Measurements from ENCODE around the gene SCAMP4. TPM values are rescaled to one million over a fixed set of nuclear protein-coding genes. Genes with fewer than 3 reads are reported as not detected.

The SCAMP4 gene
- 65.0 TPM for total RNA-seq
- long read RNA-seq, transcript SCAMP4-201 (7 exons, 2,684 nt), result major isoform, 44 of 78 reads
- long read RNA-seq, partial matches to known transcripts, result 20 of 78 reads
- long read RNA-seq, other reads (novel, unspliced or antisense), result 4 of 78 reads

DNA sequence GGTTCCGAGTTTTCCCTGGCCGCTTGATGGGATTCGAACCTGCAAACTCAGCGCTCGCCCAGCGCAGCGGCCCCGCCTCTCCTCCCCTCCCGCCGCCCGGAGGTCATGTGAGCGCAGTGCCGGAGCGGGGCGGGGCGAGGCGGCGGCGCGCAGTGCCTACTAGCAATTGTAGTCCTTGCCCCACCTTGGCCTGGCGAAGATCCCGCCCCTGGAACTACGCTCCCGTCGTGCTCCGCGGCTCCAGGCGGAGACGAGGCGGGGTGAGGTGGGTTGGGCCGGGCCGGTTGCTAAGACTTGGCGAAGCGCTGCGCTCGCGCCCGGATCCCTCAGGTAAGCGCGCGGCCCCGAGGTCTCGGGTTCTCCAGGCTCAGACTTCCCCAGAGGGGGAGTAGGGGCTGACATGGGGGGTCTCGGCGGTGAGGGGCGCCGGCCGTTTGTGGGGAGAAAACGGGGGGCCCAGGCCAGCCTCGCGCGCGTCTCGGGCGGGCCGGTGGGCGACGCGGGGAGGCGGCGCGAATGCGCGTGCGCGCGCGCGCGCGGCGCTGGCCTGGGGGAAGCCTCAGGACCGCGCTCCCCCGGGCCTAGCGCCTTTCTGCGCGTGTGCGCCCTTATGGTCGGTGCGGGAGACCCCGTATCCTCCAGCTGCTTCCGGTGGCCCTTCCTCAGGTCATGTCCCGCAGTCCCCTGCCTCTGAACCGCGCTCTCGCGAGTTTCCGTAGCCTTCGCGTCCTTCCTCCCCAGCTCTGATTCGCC, at the start of gene SCAMP4, which contains the start of gene ADAT3:
Gene SCAMP4 (plus strand): TSS at position 290 of the 753 bp plus-strand sequence. CDS start 9,621 bp downstream, outside the sequence.
Gene ADAT3 (plus strand): TSS at position 290 of the 753 bp plus-strand sequence. CDS start 6,649 bp downstream, outside the sequence.
- peak within 1 kb of the TSS; percentile 86 for H3K27ac ChIP-seq
- intact Hi-C loops (cut with DNase I), result no loop called here
- H3K4me3 ChIP-seq, result peak within 1 kb of the TSS; percentile 67
- H3K9me3 ChIP-seq, result no peaks in the 10 kb centered on the region
- H3K36me3 ChIP-seq, result no peaks in the 10 kb centered on the region
- no peak for TF ChIP-seq CTCF (IDR thresholded peaks at IDR 0.05)
- no peaks in the 10 kb centered on the region for H3K27me3 ChIP-seq (ENCODE audit: low read depth)
- DNase-seq, result peak; percentile 100
- peak; percentile 96 to 97 for ATAC-seq
- H3K4me1 ChIP-seq, result peaks cover 58% of the 10 kb centered on the region

DNA sequence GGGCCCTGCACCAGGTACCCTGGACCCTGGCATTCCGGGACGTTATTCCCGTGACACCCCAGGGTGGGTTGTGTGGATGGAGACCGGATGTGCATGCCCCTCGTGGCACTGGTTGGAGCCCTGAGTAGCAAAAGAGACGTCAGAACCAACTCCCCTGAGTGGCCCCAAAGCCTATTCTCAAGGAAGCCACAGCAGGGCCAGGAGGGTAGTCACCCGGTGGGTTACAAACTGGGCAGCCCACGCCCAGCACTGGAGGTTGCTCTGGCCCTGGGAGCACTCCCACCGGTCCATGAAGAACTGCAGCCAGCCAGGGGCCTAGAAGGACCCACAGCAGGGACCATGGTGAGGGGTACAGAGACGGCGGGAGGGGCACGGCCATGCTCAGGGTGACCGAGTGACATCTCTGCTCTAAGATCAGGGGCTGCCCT, 49.4 kb upstream of the SCAMP4 start:
- Histone ChIP-seq H3K9me3 (no peaks in the 10 kb centered on the region), H3K4me3 (peak overlapping the region; percentile 60), H3K27me3 (ENCODE audit: low read depth) (no peaks in the 10 kb centered on the region), H3K36me3 (no peaks in the 10 kb centered on the region), H3K4me1 (peaks cover 87% of the 10 kb centered on the region), H3K27ac (peak overlapping the region; percentile 94)
- DNase-seq, result no peak
- no peak for ATAC-seq
- TF ChIP-seq CTCF (IDR thresholded peaks at IDR 0.05), result peak; percentile 1
- intact Hi-C loops (cut with DNase I), result no loop called here

- H3K4me1 ChIP-seq, result peaks cover 92% of the 10 kb centered on the region
- intact Hi-C loops (cut with DNase I), result no loop called here
- no peaks in the 10 kb centered on the region for H3K36me3 ChIP-seq
- no peaks in the 10 kb centered on the region for H3K27me3 ChIP-seq (ENCODE audit: low read depth)
- no peak for DNase-seq
- H3K4me3 ChIP-seq, result peak overlapping the region; percentile 60
- no peaks in the 10 kb centered on the region for H3K9me3 ChIP-seq
- no peak for TF ChIP-seq CTCF (IDR thresholded peaks at IDR 0.05)
- H3K27ac ChIP-seq, result peak overlapping the region; percentile 94
- no peak for ATAC-seq
Measured at GRCh38 chr19:1856345-1856697, 48.9 kb upstream of the SCAMP4 start.

DNA sequence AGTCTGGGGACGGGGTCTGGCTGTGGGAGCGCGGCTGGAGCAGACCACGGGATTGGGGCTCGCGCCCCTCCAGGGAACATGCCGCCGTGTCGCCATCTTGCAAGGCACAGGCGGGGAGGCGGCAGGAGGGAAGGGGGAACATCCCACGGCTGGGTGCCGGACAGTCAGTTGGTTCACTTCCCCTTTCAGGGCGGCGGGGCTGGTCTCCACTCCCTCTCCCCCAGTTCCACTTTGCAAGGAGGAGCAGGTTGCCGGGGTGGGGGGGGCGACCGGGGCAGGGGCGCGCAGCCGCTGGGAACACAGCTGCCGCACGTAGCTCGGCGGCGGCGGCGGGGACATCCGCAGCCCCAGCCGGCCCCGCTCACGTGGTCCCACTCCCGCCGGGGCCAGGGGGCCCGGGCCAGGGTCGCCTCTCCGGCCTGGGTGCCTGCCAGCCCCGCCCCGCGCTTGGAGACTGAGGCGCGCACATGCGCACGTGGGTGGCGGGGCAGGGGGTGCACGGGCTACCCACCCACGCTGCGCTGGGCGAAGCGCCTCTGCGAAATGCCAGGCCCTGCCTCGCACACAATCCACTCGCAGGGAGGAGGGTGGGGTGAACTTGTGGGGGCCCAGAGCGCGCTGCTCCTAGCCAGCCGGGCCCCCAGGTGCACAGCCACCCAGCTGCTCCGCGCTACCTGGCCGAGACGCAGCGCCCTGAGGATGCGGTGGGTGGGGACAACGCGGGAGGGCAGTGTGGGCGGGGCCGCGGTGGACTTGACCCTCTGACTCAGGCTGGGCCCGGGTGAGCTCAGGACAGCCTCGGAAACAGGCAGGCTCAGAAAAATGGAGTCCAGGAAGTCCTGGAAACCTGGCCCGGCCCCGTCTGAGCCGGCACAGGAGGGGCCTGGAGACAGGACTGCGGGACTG, 48.2 kb upstream of the SCAMP4 start:
- intact Hi-C loops (cut with DNase I), result no loop called here
- Histone ChIP-seq H3K27me3 (ENCODE audit: low read depth) (no peaks in the 10 kb centered on the region), H3K4me3 (peak overlapping the region; percentile 60), H3K27ac (peak overlapping the region; percentile 94), H3K36me3 (no peaks in the 10 kb centered on the region), H3K9me3 (no peaks in the 10 kb centered on the region), H3K4me1 (peaks cover 98% of the 10 kb centered on the region)
- no peak for TF ChIP-seq CTCF (IDR thresholded peaks at IDR 0.05)
- DNase-seq, result peak; percentile 92
- peak; percentile 59 to 62 for ATAC-seq

DNA sequence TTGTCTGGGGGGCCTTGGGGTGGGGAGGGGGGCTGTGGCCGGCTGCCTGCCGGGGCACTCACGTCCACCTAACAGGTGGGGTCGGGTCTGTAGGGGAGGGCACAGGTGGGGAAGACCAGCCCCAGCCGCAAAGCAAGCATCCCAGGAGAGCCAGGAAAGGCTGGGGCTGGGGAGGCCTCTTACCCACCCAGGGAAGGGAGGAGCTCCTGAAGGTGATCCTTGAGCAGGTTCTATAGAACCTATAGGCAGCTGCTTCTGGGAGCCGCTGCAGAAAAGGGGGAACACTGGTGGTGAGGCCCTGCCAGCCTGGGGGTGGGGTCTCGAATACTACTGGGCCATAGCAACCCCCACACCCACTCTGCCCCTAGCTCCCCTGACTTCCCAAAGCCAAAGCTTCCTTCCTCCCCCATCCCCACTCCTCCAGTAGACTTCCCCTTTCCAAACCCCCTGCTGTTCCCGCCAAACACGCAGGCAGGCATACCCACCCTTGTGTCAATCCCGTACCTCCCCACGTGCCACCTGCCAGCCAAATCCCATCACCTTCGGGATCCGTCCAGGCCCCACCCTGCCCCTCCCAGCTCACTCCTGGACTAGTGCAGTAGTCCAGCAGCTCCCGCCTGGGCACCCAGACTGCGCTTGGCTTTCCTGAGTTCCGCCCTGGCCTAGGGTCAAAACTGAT, 47.4 kb upstream of the SCAMP4 start:
- TF ChIP-seq CTCF (IDR thresholded peaks at IDR 0.05), result no peak
- Histone ChIP-seq H3K4me1 (peaks cover 98% of the 10 kb centered on the region), H3K36me3 (no peaks in the 10 kb centered on the region), H3K27ac (peak overlapping the region; percentile 94), H3K27me3 (ENCODE audit: low read depth) (no peaks in the 10 kb centered on the region), H3K4me3 (peak overlapping the region; percentile 60), H3K9me3 (no peaks in the 10 kb centered on the region)
- ATAC-seq (no peak), DNase-seq (peak; percentile 52)
- intact Hi-C loops (cut with DNase I), result no loop called here
